Epithelial cell of esophagus (primary cell): ENCODE measurements around the gene TFF1.

Source experiments
- DNase-seq: peaks from one replicate; pipeline ENCODE4 v3.0.0; 2010; ENCODE audit warnings: low read depth
- H3K4me3 ChIP-seq: 2 replicates; pipeline ENCODE4 v1.5.1; 2011; ENCODE audit warnings: mild to moderate bottlenecking, low read length, control low read depth
- CTCF ChIP-seq: IDR thresholded peaks from 2 replicates; pipeline ENCODE4 v1.5.1; 2011; ENCODE audit warnings: low read depth, mild to moderate bottlenecking, low read length, control low read depth, inconsistent platforms; ENCODE audit not compliant: insufficient read depth; ENCODE audit errors: missing control alignments

The TFF1 gene

GRCh38 chr21:42346866-42347600 lies 19.3 kb downstream of the TFF1 start:
- TF ChIP-seq CTCF = no peak
- DNase-seq = no peak
- H3K4me3 ChIP-seq = no peak overlapping the region

- H3K4me3 ChIP-seq = no peak overlapping the region
- no peak for DNase-seq
- no peak for TF ChIP-seq CTCF
Measured at GRCh38 chr21:42346441-42346840, 19.9 kb downstream of the TFF1 start.

GRCh38 chr21:42344631-42345030 lies 21.7 kb downstream of the TFF1 start:
- no peak overlapping the region for H3K4me3 ChIP-seq
- DNase-seq = no peak
- TF ChIP-seq CTCF = no peak

GRCh38 chr21:42343963-42344510 lies 22.3 kb downstream of the TFF1 start:
- H3K4me3 ChIP-seq = no peak overlapping the region
- no peak for DNase-seq
- no peak for TF ChIP-seq CTCF

- no peak for TF ChIP-seq CTCF
- no peak for DNase-seq
- no peak overlapping the region for H3K4me3 ChIP-seq
Measured at GRCh38 chr21:42343556-42343955, 22.8 kb downstream of the TFF1 start.

- no peak overlapping the region for H3K4me3 ChIP-seq
- no peak for DNase-seq
Measured at GRCh38 chr21:42343101-42343500, 23.2 kb downstream of the TFF1 start.

More at GRCh38 chr21:42343101-42343500, 23.2 kb downstream of the TFF1 start:
- no peak for TF ChIP-seq CTCF
